ENCODE measurements around the gene HOXA5.

The HOXA5 gene

GRCh38 chr7:27143023-27143949, at the start of gene HOXA5:
HOXA5 (minus strand) TSS chr7:27143681; CDS start chr7:27143607, 74 bp downstream.
- DNase-seq, result no peak

- DNase-seq, result no peak
These were observed 49.3 kb upstream of the HOXA5 start for GRCh38 chr7:27192546-27193334.

- DNase-seq, result no peak
These were observed 48.5 kb upstream of the HOXA5 start for GRCh38 chr7:27191833-27192545.

GRCh38 chr7:27191161-27191731, 47.8 kb upstream of the HOXA5 start:
- DNase-seq, result no peak

- DNase-seq, result no peak
These were observed 46.7 kb upstream of the HOXA5 start for GRCh38 chr7:27189997-27190748.

- DNase-seq, result no peak
These were observed 46.0 kb upstream of the HOXA5 start for GRCh38 chr7:27189295-27189996.

- DNase-seq, result no peak
These were observed 45.2 kb upstream of the HOXA5 start for GRCh38 chr7:27188386-27189294.

GRCh38 chr7:27187475-27188385, 44.2 kb upstream of the HOXA5 start:
- no peak for DNase-seq

- DNase-seq, result no peak
These were observed 43.4 kb upstream of the HOXA5 start for GRCh38 chr7:27186668-27187474.

GRCh38 chr7:27185854-27186667, 42.6 kb upstream of the HOXA5 start:
- DNase-seq, result no peak

- DNase-seq, result no peak
These were observed 41.8 kb upstream of the HOXA5 start, which contains the start of gene HOXA11 for GRCh38 chr7:27185013-27185853. HOXA11 (minus strand) TSS chr7:27185232; CDS start chr7:27185144, 88 bp downstream.

GRCh38 chr7:27184337-27185012, 41.0 kb upstream of the HOXA5 start:
- no peak for DNase-seq

GRCh38 chr7:27183682-27184336, 40.3 kb upstream of the HOXA5 start:
- DNase-seq, result no peak

GRCh38 chr7:27182861-27183681, 39.6 kb upstream of the HOXA5 start:
- DNase-seq, result no peak
